WI38 (cell line): ENCODE measurements around the gene COL6A1.

Experiments
- H3K4me3 ChIP-seq: 2 replicates; pipeline ENCODE4 v1.5.1; 2011; ENCODE audit warnings: low read depth, mild to moderate bottlenecking, control low read depth, low read length
- CTCF ChIP-seq: IDR thresholded peaks from 2 replicates; pipeline ENCODE4 v1.5.1; 2012; ENCODE audit warnings: low read depth, mild to moderate bottlenecking, control low read depth, low read length

The COL6A1 gene

GRCh38 chr21:46008893-46009621 lies 27.5 kb downstream of the COL6A1 start:
- no peak overlapping the region for H3K4me3 ChIP-seq
- no peak for TF ChIP-seq CTCF

DNA sequence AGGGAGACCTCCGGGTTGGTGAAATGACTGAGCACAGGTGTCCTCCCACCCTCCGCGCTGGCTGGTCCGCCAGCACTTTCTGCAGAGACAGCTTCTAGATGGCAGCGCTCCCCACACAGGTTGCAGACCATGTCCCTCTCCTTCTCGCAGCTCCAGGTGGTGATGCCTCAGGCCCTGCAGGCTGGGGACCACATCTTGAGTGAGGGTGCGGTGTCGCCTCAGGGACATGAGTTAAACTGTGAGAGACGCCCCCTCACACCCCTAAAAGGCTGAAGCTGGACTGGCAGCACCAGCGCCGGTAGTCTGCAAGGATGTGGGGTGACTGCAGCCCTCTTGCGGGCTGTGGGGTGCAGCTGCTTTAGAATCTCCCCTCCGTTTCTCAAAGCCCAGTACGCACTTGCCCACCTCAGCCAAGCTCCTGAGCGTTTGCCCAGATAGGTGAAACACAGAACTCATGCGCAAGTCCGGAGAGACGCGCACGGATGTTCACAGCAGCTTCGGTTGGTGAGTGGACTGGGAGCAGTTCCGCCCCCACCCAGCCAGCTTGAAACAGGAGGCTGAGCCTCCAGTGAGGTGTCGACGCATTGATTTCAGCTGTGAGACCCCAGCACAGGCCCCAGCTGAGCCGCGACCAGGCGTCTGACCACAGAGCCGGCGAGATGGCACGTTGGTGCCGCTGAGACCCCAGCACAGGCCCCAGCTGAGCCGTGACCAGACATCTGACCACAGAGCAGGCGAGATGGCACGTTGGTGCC lies 28.6 kb downstream of the COL6A1 start:
- no peak for TF ChIP-seq CTCF
- no peak overlapping the region for H3K4me3 ChIP-seq

- H3K4me3 ChIP-seq, result no peak overlapping the region
- TF ChIP-seq CTCF, result no peak
These were observed 29.8 kb downstream of the COL6A1 start for GRCh38 chr21:46011267-46011967.

- no peak overlapping the region for H3K4me3 ChIP-seq
- no peak for TF ChIP-seq CTCF
These were observed 30.6 kb downstream of the COL6A1 start for GRCh38 chr21:46012154-46012553.

GRCh38 chr21:46014828-46015227 lies 33.3 kb downstream of the COL6A1 start:
- TF ChIP-seq CTCF, result no peak
- H3K4me3 ChIP-seq, result no peak overlapping the region

DNA sequence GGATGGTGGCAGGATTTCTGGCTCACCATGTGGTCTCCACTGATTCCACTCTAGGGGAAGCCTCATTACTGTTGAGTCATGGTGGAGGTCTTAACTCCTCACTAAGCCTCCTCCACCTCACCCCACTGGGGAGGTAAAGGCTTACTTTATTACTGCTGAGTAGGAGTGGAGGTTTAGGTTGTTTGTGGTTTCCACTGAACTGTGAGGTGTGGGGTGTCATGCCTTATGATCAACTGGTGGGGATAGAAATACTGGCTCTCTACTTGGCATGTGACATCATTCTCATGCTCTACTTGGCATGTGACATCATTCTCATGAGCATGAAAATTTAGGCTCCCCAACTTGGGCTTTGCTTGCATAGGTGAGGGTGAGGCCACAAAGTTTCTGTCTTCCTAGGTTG lies 35.6 kb downstream of the COL6A1 start:
- TF ChIP-seq CTCF, result no peak

DNA sequence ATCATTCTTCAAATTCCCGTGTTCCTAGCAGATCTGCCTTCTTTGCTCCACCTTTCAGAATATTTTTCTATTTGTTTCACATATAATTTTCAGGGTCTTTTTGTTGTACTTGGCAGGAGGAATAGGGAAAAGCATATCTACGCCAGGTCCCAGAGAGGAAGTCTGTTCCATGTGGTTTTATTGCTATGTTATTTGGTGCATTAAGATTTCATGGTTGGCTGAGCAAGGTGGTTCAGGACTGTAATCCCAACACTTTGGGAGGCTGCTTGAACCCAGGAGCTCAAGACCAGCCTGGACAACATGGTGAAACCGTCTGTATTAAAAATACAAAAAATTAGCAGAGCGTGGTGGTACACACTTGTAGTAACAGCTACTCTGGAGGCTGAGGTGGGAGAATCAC lies 36.1 kb downstream of the COL6A1 start:
- no peak for TF ChIP-seq CTCF

More for the DNA sequence above, 35.6 kb downstream of the COL6A1 start:
- H3K4me3 ChIP-seq, result no peak overlapping the region

More for the DNA sequence above, 36.1 kb downstream of the COL6A1 start:
- no peak overlapping the region for H3K4me3 ChIP-seq
